GM23338 (cell line): ENCODE results near the gene SIRT6. TPM values are rescaled to one million over a fixed set of nuclear protein-coding genes. Genes with fewer than 3 reads are reported as not detected.

Experiments
- ATAC-seq: fragments of 200-7000 bp; cut with Tn5 transposase; 3 replicates; pipeline ENCODE4 v1.9.1; 2020
- DNase-seq: peaks from one replicate; pipeline ENCODE4 v3.0.0-alpha.2; 2015; ENCODE audit warnings: low spot score
- H2AFZ ChIP-seq: fragments of 200-600 bp; sonication (generic); 2 replicates; pipeline ENCODE4 v1.8.0; 2016; ENCODE audit warnings: antibody characterized with exemption, mild to moderate bottlenecking, moderate library complexity
- H3F3A ChIP-seq: fragments of 200-600 bp; sonication (generic); replicated peaks from 2 replicates; pipeline ENCODE4 v1.8.0; 2017; ENCODE audit warnings: antibody characterized with exemption, mixed run types, low read depth
- H3K27ac ChIP-seq: fragments of 200-600 bp; sonication (generic); 2 replicates; pipeline ENCODE4 v1.6.1; 2016; ENCODE audit warnings: low read depth
- H3K27me3 ChIP-seq: fragments of 200-600 bp; sonication (generic); 2 replicates; pipeline ENCODE4 v1.8.0; 2016; ENCODE audit warnings: mild to moderate bottlenecking, mixed run types, moderate library complexity; ENCODE audit not compliant: insufficient read depth
- H3K36me3 ChIP-seq: fragments of 200-600 bp; sonication (generic); 2 replicates; pipeline ENCODE4 v1.8.0; 2016; ENCODE audit warnings: mild to moderate bottlenecking; ENCODE audit not compliant: insufficient read depth
- H3K4me1 ChIP-seq: fragments of 200-600 bp; sonication (generic); 2 replicates; pipeline ENCODE4 v1.8.0; 2016; ENCODE audit warnings: mild to moderate bottlenecking, moderate library complexity; ENCODE audit not compliant: insufficient read depth
- H3K4me2 ChIP-seq: fragments of 200-600 bp; sonication (generic); 2 replicates; pipeline ENCODE4 v1.7.1; 2017; ENCODE audit warnings: mixed run types
- H3K4me3 ChIP-seq: fragments of 200-600 bp; sonication (generic); 2 replicates; pipeline ENCODE4 v1.6.1; 2016; ENCODE audit warnings: mixed run types
- H3K79me2 ChIP-seq: fragments of 200-600 bp; sonication (generic); replicated peaks from 2 replicates; pipeline ENCODE4 v1.8.0; 2017; ENCODE audit warnings: mild to moderate bottlenecking; ENCODE audit not compliant: insufficient read depth
- H3K9me2 ChIP-seq: fragments of 200-600 bp; sonication (generic); 2 replicates; pipeline ENCODE4 v1.8.0; 2017; ENCODE audit not compliant: insufficient read depth
- H4K20me1 ChIP-seq: fragments of 200-600 bp; sonication (generic); replicated peaks from 2 replicates; pipeline ENCODE4 v1.8.0; 2017; ENCODE audit warnings: mild to moderate bottlenecking; ENCODE audit not compliant: insufficient read depth
- H3K27ac Mint-ChIP-seq: 2 replicates; pipeline ENCODE4 v1.8.0; 2020; ENCODE audit warnings: inconsistent platforms, mild to moderate bottlenecking, moderate library complexity, mixed read lengths
- H3K27me3 Mint-ChIP-seq: 3 replicates; pipeline ENCODE4 v1.8.0; 2022; ENCODE audit warnings: low read depth, mild to moderate bottlenecking, moderate library complexity, mixed read lengths, inconsistent platforms; ENCODE audit not compliant: insufficient read depth, poor library complexity
- H3K36me3 Mint-ChIP-seq: 3 replicates; pipeline ENCODE4 v1.8.0; 2021; ENCODE audit warnings: low read depth, mild to moderate bottlenecking, inconsistent platforms, moderate library complexity, mixed read lengths
- H3K4me1 Mint-ChIP-seq: 3 replicates; pipeline ENCODE4 v1.8.0; 2020; ENCODE audit warnings: mild to moderate bottlenecking, inconsistent platforms, mixed read lengths
- H3K4me3 Mint-ChIP-seq: 3 replicates; pipeline ENCODE4 v1.8.0; 2021; ENCODE audit warnings: moderate library complexity, mild to moderate bottlenecking, inconsistent platforms, mixed read lengths
- H3K9me3 Mint-ChIP-seq: 3 replicates; pipeline ENCODE4 v1.8.0; 2020; ENCODE audit warnings: moderate library complexity, mild to moderate bottlenecking, inconsistent platforms, mixed read lengths
- CREB1 ChIP-seq: fragments of 250-450 bp; sonication (Bioruptor Pico); IDR thresholded peaks from 2 replicates; pipeline ENCODE4 v1.5.0; 2020; ENCODE audit warnings: low read depth, mild to moderate bottlenecking, moderate library complexity
- CTCF ChIP-seq, 2 experiments: fragments of 200-600 bp in 1 of 2; sonication (generic) in 1 of 2; conservative IDR thresholded peaks; 2 replicates each; pipeline versions ENCODE4 v1.5.1 to v1.6.1; 2016 to 2017; ENCODE audit warnings: antibody characterized with exemption in 2 of 2, low read depth in 2 of 2, mild to moderate bottlenecking in 2 of 2, moderate library complexity in 1 of 2
- ETS1 ChIP-seq: IDR thresholded peaks from 2 replicates; pipeline ENCODE4 v1.6.1; 2016; ENCODE audit warnings: antibody characterized with exemption
- EZH2 ChIP-seq: fragments of 200-600 bp; sonication (generic); IDR thresholded peaks from one replicate; pipeline ENCODE4 v1.8.0; 2017; ENCODE audit warnings: antibody characterized with exemption, mild to moderate bottlenecking, low read depth; ENCODE audit not compliant: unreplicated experiment
- JUNB ChIP-seq: IDR thresholded peaks from one replicate; pipeline ENCODE4 v1.6.1; 2016; ENCODE audit warnings: antibody characterized with exemption; ENCODE audit not compliant: unreplicated experiment
- NANOG ChIP-seq: IDR thresholded peaks from 2 replicates; pipeline ENCODE4 v1.6.1; 2016; ENCODE audit warnings: antibody characterized with exemption, borderline replicate concordance
- POLR2AphosphoS5 ChIP-seq: IDR thresholded peaks from 2 replicates; pipeline ENCODE4 v1.6.1; 2016; ENCODE audit warnings: antibody characterized with exemption, low read depth
- REST ChIP-seq: IDR thresholded peaks from one replicate; pipeline ENCODE4 v1.6.1; 2018; ENCODE audit warnings: antibody characterized with exemption; ENCODE audit not compliant: unreplicated experiment
- STAT1 ChIP-seq: IDR thresholded peaks from one replicate; pipeline ENCODE4 v1.6.1; 2016; ENCODE audit warnings: antibody characterized with exemption; ENCODE audit not compliant: unreplicated experiment
- ZNF114 ChIP-seq: fragments of 250-450 bp; sonication (Bioruptor Pico); IDR thresholded peaks from 2 replicates; pipeline ENCODE4 v1.5.0; 2020; ENCODE audit warnings: mild to moderate bottlenecking, moderate library complexity
- ZNF331 ChIP-seq: fragments of 250-450 bp; sonication (Bioruptor Pico); IDR thresholded peaks from 2 replicates; pipeline ENCODE4 v1.5.0; 2020; ENCODE audit warnings: low read depth, mild to moderate bottlenecking, moderate library complexity
- ZNF462 ChIP-seq: fragments of 250-450 bp; sonication (Bioruptor Pico); IDR thresholded peaks from 2 replicates; pipeline ENCODE4 v1.5.0; 2020; ENCODE audit warnings: mild to moderate bottlenecking, moderate library complexity
- polyA plus RNA-seq: library from polyadenylated mRNA; unstranded; fragments of >200 nt; fragmentation: Nextera tagmentation; extraction: Ambion mirVana; gene quantifications from 2 replicates; pipeline ENCODE4 v1.2.1, GENCODE V29; 2016
- total RNA-seq: library from RNA; depleted of rRNA; stranded (reverse); fragments of >200 nt; shearing (Covaris generic); gene quantifications from 2 replicates; pipeline ENCODE4 v1.2.3, GENCODE V29; 2014

Gene SIRT6
- total and polyA plus RNA-seq, 2 experiments from 2014 or later: 18.9 to 26.7 TPM

- H3K27me3 Mint-ChIP-seq: peaks cover 6% of the 10 kb centered on the region
- DNase-seq (no peak), ATAC-seq (no peak)
- no peak for TF ChIP-seq JUNB
- no peak for TF ChIP-seq ZNF331 (CRISPR knock-in tag)
- no peak for TF ChIP-seq STAT1
- no peak for TF ChIP-seq ETS1
- no peak for TF ChIP-seq ZNF462
- no peak for TF ChIP-seq NANOG
- TF ChIP-seq REST: no peak
- no peak for TF ChIP-seq POLR2AphosphoS5
- TF ChIP-seq CTCF (conservative IDR thresholded peaks at IDR 0.05; ENCODE audit: low read depth in 2 of 2): no peak
- TF ChIP-seq EZH2: no peak
- TF ChIP-seq CREB1: no peak
- TF ChIP-seq ZNF114 (CRISPR knock-in tag): no peak
- Histone ChIP-seq H2AFZ (no peak overlapping the region), H3K79me2 (no peaks in the 10 kb centered on the region), H3K4me1 (no peaks in the 10 kb centered on the region), H3K27me3 (no peaks in the 10 kb centered on the region), H3F3A (peaks cover 3% of the 10 kb centered on the region; the same call in 1 of the 2 replicates), H4K20me1 (no peaks in the 10 kb centered on the region), H3K4me3 (no peak overlapping the region), H3K9me2 (no peaks in the 10 kb centered on the region), H3K36me3 (no peaks in the 10 kb centered on the region), H3K27ac (no peak overlapping the region), H3K4me2 (no peak overlapping the region)
- H3K4me1 Mint-ChIP-seq: no peaks in the 10 kb centered on the region; the same call in 2 of the 3 replicates
- no peaks in the 10 kb centered on the region for H3K36me3 Mint-ChIP-seq
- no peak overlapping the region for H3K4me3 Mint-ChIP-seq
- no peaks in the 10 kb centered on the region; the same call in 1 of the 3 replicates for H3K9me3 Mint-ChIP-seq
- H3K27ac Mint-ChIP-seq: no peak overlapping the region
These were observed 5.2 kb upstream of the SIRT6 start for GRCh38 chr19:4187313-4188122.
